GM12865 (cell line): ENCODE measurements around the gene RSBN1L.

Experiments used
- DNase-seq: peaks from one replicate; pipeline ENCODE4 v3.0.0; 2010; ENCODE audit warnings: low read depth
- H3K4me3 ChIP-seq: 2 replicates; pipeline ENCODE4 v1.5.1; 2011; ENCODE audit warnings: mild to moderate bottlenecking, low read depth, low read length, control low read depth
- CTCF ChIP-seq: IDR thresholded peaks from 2 replicates; pipeline ENCODE4 v1.5.1; 2011; ENCODE audit warnings: low read length, control low read depth, low read depth, inconsistent platforms; ENCODE audit not compliant: insufficient read depth; ENCODE audit errors: missing control alignments

The RSBN1L gene

DNA sequence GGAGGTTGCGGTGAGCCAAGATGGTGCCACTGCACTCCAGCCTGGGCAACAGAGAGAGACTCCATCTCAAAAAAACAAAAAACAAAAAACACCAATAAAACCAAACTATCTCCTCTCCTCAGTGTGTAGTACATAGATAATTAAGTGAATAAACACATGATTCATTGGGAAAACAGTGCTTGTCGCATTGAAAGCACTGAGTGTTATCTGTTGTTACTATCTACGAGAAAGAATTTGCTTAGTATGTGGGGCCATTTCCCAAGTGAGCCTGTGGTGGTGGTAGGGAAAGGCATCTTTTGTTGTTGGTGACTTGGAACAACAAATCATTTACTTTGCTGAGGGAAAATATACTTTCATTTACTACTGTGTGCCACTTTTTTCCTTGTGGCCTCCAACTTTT, 42.6 kb downstream of the RSBN1L start:
- no peak overlapping the region for H3K4me3 ChIP-seq
- DNase-seq, result no peak
- TF ChIP-seq CTCF, result no peak

GRCh38 chr7:77740257-77740656, 44.0 kb downstream of the RSBN1L start:
- no peak overlapping the region for H3K4me3 ChIP-seq
- DNase-seq, result no peak
- TF ChIP-seq CTCF, result no peak

- TF ChIP-seq CTCF, result no peak
- no peak overlapping the region for H3K4me3 ChIP-seq
Observed at GRCh38 chr7:77743518-77743917, 47.3 kb downstream of the RSBN1L start.

GRCh38 chr7:77745746-77746145, 49.5 kb downstream of the RSBN1L start:
- no peak for DNase-seq
- no peak overlapping the region for H3K4me3 ChIP-seq
- no peak for TF ChIP-seq CTCF

More at GRCh38 chr7:77743518-77743917, 47.3 kb downstream of the RSBN1L start:
- no peak for DNase-seq

- TF ChIP-seq CTCF, result no peak
- no peak for DNase-seq
- no peak overlapping the region for H3K4me3 ChIP-seq
Observed at GRCh38 chr7:77746164-77746823, 50.0 kb downstream of the RSBN1L start.

GRCh38 chr7:77746824-77747165, 50.5 kb downstream of the RSBN1L start:
- no peak for DNase-seq
- no peak for TF ChIP-seq CTCF
- H3K4me3 ChIP-seq, result no peak overlapping the region

- no peak for TF ChIP-seq CTCF
- H3K4me3 ChIP-seq, result no peak overlapping the region
- DNase-seq, result no peak
Observed at GRCh38 chr7:77747178-77747577, 50.9 kb downstream of the RSBN1L start.
